ENCODE results near the gene CENPL.

CENPL gene

GRCh38 chr1:173758110-173758509 lies 66.6 kb downstream of the CENPL start:
- DNase-seq (ENCODE audit: low read depth) = no peak

- DNase-seq (ENCODE audit: low read depth) = no peak
These were observed 67.0 kb downstream of the CENPL start for GRCh38 chr1:173757666-173758065.

DNA sequence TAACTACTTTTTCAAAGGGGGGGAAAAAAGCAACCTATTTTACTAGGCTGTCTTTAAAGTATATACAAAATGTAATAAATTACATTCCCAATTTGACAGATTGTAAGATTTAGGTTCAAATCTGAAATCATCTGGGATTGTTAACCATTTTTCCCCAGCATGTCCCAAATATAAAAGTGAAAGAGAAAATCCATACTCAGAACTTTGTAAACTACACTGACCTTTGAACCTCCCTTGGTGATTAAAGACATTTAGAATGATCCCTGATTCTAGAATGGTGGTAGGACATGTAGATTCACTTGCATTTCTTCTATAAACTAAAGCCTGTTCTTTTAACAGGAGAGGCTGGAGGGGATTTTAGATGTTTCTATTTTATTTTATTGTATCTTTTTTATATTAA lies 70.9 kb downstream of the CENPL start:
- no peak for DNase-seq (ENCODE audit: low read depth)

All from stimulated activated CD4-positive, alpha-beta T cell treated with anti-CD3 and anti-CD28 coated beads, Interleukin-2, amount 100 ng/mL, for 4 hours (primary cell).